HG03066 (cell line): ENCODE results near the gene CAB39L.

Source experiments
- ATAC-seq: cut with Tn5 transposase; IDR thresholded peaks from one replicate; pipeline ENCODE4 v1.9.1; 2021; ENCODE audit warnings: low read depth; ENCODE audit not compliant: unreplicated experiment

CAB39L gene

DNA sequence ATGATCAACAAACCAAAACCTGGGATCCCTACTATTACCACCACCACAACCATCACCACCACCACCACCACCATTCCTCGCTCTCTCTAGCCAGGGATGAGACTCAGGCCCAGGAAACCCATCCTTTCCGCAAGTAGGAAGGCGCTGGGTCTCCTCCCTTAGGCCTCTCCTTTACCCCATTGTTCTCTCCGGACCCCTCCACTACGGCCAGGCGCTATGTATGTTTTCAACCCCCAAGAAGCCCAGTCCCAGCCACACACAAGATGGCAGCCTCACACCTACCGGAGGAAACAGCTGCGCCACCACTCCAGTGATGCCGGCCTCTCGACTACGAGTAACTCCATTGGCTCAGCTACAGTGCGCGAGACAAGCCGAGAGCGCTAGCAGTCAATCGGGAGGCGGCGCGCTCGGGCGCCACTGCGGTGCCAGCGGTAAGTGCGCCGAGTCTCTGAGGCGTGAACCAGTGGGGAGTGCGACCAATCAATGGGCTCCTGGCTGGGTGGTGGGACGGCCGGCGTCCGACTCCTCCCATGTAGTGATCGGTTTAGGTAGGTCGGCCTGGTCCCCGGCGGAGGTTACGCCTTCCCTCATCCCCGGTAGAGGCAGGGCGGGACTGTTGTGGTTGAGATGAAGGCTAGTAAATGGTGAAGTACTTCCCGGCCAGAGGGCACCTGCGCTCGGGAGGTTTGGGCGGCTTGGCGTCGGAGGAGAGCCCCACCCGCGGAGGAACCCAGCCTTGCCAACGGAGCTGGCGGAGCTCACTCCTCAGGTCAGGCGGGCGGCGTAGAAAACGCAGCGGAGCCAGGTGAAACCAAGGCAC, at the start of gene CAB39L, which contains the start of gene SETDB2:
CAB39L (minus strand) TSS at position 361 of the 820 bp plus-strand sequence. CDS start 61,154 bp downstream, outside the sequence.
SETDB2 (plus strand) TSS at position 571 of the 820 bp plus-strand sequence. CDS start 7,620 bp downstream, outside the sequence.
- ATAC-seq, result peak; percentile 94

GRCh38 chr13:49488563-49488962, 44.7 kb upstream of the CAB39L start:
- ATAC-seq, result no peak

DNA sequence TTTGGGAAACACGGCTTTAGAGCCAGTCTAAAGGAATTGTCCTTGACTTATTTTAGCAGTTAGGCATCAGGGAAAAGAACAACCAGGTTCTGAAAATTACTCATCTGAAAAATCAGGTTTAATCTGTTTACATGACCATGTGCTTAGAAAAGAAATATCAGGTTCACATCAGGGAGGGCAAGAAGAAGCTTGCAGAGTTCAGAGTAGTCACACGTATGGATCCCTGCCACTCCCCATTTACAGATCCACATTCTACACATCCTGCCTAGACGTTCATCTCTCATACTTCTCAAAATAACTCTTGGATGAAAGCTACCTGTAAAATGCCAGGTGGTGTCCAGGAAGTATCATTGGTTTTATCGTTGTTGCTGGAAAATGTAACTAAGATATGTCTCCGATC, 37.9 kb upstream of the CAB39L start:
- no peak for ATAC-seq

GRCh38 chr13:49476529-49476928, 32.7 kb upstream of the CAB39L start:
- no peak for ATAC-seq

DNA sequence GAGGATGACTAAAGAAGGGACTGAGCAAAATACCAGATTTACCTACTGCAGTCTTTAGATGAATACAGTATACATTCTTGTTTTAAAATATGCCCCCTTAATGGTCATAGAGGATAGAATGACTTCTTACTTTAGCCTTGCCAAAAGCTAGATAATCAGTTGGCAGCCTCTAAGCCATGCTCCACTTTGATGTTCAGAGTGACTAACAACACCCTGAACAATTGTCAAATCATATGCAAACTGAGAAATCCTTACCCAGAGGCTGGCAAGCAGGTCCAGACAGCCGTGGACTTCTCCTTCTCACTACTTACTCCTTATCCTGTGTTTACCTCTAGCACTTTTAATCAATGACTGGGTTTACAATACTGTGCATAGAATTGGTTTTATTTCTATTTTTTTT, 28.3 kb upstream of the CAB39L start:
- ATAC-seq, result no peak

GRCh38 chr13:49466292-49466838, 22.5 kb upstream of the CAB39L start:
- no peak for ATAC-seq

DNA sequence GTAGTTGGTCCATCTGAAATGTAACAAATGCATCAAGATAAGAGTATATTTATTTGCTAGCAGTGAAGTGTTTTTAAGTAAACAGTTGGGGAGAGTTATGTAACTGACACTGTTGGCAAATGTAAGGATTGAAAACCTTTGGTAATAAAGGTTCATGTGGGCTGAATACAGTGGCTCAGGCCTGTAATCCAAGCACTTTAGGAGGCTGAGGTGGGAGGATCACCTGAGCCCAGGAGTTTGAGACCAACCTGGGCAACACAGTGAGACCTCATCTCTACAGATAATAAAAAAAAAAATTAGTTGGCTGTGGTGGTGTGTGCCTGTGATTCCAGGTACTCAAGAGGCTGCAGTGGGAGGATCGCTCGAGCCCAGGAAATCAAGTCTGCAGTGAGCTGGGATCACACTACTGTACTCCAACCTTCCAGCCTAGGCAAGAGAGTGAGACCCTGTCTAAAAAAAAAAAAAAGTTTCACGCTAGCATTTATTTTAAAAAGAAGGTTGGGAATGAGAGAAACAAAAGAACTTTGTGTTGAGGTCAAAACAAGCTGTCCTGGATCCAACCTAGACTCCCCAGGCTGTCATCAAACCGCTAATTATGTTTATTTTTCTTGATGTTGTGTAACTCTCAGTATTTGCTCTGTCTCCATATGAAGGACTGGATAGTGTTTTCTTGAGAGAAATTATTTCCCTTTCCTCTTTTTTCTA, 20.9 kb upstream of the CAB39L start:
- no peak for ATAC-seq

- ATAC-seq, result no peak
These were observed 20.2 kb upstream of the CAB39L start for GRCh38 chr13:49464085-49464484.

DNA sequence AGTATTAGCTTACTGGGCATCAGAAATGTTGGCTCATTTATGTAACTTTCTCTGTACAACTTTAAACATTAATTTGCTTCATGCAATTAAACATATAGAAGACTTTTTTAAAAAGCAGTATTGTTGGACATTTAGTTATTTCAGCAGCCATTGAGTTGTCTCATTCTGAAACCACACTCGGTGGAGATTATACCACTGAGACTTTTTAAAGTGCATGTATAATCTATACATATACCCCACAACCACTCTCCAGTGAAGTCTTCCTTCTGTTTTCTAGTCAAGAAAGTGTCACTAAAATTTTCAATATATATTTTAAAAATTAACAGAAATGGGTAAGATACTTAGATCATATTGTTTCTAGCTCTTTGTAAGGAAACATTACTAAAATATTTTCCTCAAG, 15.7 kb upstream of the CAB39L start:
- ATAC-seq, result no peak

DNA sequence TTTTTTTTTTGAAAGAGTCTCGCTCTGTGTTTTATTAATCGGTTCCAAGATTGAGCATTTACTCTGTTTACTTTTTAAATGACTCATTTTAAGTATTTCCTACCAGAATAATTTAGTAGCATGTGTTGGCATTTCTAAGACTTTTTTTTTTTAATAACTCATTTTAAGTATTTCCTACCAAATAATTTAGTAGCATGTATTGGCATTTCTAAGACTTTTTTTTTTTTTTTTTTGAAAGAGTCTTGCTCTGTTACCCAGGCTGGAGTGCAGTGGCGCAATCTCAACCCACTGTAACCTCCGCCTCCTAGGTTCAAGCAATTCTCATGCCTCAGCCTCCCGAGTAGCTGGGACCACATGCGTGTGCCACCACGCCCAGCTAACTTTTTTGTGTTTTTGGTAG, 13.4 kb upstream of the CAB39L start:
- no peak for ATAC-seq

DNA sequence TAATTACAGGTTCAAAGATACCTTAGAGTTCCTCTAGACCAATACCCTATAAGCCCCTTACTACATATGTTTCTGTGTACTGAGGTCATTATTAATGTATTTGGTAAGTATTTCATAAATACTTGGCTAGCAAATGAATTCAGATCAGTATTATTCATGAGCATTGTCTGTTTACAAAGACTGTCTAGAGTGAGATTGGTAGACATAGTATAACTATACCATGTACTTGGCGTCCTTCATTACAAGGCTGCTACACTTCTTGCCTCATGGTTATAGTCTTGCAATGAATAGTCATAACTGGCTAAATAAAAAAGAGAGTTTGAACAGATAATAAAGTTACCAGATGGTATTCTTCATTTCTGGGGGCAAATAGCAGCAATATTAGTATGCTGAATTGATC, 12.3 kb upstream of the CAB39L start:
- ATAC-seq, result no peak

DNA sequence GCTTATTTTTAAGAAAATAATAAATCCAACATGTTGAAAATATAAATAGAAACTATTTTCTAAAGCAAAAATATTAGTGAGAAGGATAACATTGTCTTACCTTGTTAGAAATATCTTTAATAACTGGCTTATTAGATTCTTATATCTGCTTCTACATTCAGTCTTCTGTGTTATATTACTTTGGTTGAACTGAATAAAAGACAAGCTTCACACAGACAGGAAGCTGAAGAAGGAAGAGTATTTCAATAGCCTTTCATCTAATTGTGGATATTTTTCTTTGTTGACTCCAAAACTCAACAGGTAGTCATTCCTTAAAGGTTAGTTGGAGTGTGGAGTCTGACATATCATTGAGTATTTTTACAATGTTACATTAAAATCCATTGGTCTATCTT, 11.1 kb upstream of the CAB39L start:
- no peak for ATAC-seq

- peak; percentile 95 for ATAC-seq
These were observed 10.6 kb upstream of the CAB39L start for GRCh38 chr13:49454388-49455006.

- ATAC-seq, result no peak
These were observed 9.6 kb upstream of the CAB39L start for GRCh38 chr13:49453465-49453864.

DNA sequence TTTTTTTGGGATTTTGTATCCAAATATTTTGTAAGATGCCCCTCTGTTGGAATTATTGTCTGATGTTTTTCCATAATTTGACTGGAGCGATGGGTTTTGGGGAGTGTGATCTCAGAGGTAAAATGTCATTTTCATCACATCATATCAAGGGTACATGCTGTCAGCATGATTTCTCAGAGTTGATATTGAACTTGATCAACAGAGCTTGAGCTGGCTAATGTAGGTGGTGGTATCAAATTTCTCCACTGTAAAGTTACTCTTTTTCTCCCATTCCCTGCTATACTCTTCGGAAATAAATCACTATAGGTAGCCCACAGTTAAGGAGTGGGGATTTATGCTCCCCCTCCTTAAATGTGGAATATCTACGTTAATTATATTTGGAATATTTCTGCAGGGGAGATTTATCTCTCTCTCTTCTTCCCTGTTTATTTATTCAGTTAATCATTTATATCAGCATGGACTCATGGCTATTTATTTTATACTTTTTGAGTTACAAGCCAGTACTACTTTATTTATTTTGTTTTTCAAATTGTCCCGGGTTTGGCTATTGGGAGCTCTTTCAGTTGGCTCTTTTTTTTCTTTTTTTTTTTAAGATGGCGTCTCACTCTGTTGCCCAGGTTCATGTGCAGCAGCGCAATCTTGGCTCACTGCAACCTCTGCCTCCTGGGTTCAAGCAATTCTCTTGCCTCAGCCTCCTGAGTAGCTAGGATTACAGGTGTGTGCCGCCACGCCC, 9.0 kb upstream of the CAB39L start:
- no peak for ATAC-seq

DNA sequence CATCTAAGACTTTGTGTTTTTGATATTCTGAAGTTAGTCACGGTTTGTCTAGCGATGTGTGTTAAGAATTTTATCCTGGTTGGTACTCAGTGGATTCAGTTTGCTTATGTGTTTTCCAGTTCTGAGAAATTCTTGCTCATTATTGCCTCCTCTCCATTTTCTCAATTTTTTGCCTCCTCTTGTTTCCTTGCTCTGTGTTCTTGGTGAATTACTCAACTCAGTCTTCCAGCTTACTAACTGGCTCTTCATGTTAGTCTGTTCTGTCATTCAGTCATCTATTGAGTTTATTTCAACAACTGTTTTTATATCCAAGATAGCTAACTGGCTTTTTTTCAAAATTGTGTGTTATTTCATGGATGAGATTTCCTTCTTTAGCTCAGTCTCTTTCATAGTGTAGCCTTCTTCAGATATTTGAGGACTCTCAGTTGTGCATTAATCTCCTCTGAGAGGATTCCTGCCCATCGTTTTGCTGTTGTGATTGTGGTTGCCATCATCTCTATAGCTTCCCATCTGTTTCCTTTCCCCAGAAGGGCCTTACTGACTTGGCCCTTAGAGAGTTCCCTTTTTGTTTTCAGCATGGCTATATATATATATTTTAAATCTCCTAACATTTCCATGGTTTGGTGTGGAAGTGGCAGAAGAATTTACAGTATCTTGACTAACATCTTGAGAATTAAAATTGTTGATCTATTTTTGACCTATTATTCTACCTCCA, 6.4 kb upstream of the CAB39L start:
- ATAC-seq, result no peak

- no peak for ATAC-seq
These were observed 4.9 kb upstream of the CAB39L start for GRCh38 chr13:49448753-49449152.

DNA sequence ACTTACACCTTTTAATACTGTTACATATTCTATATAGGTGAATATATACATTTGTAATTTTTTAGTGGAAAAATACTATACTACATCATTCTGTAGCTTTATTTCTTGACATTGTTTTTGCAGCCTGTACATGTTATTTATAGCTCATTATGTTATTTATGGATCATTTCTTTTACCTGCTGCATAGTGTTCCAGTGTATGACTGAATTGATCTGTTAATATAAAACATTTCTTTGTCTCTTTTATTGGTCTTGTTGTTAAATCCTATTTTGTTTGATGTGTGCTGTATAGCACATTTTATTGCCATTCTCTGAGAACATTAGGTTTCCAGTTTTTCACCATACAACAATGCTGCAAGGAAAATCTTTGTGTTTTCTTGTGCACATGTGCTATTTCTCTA, 2.6 kb upstream of the CAB39L start:
- ATAC-seq, result no peak

DNA sequence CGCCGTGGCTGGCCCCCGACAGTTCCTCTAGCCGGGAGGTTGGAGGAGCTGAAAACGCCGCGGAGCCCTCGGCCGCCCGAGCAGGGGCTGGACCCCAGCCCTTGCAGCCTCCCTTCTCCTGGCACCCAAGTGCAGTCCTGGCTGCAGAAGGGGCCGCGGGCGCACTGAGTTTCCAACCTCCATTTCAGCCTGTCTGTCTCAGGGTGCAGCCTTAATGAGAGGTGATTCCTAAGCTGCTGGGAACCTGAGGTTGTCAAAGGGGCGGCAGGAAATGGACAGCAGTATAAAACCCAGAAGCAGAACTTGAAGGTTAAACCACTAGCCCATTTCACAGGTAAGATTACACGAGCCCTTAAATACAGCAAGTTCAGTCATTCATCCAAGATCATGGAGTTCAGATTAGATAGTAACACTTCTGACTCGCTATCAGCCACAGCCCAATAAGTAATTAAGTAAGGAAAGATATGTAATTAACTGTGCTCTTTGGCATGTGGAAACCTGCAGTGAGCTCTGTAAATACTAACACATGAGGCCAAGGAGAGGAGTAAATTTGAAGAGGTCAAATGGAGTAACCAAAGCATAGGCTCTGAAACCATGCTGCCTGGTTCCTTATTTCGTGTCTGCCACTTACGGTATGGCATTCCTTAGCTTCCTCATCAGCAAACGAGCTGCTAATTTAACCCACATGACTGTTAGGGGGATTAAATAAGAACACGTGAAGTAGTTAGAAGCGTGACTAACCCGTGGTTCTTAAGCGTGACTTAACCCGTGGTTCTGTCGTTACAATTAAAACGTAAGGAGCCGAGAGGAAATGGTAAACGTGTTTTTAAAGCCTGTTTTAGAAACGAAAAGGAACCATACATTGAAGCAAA, 896 bp upstream of the CAB39L start:
- no peak for ATAC-seq
